BLaER1 treated with 17β-estradiol and CSF1 and Interleukin-3, amounts not matched to agents 10 nM and 100 nM (cell line): ENCODE measurements around the gene USP32.
A peak's percentile ranks its signal among the peaks of the same experiment; 100 is the strongest.

ENCODE experiments used
- H3K27ac ChIP-seq, 11 experiments: shearing (Covaris generic); formaldehyde crosslinking; 2 replicates each; pipeline ENCODE4 v1.8.1; 2022
- H3K27me3 ChIP-seq, 11 experiments: shearing (Covaris generic); formaldehyde crosslinking; 2 replicates each; pipeline ENCODE4 v1.8.1; 2022
- H3K36me3 ChIP-seq, 11 experiments: shearing (Covaris generic); formaldehyde crosslinking; 2 replicates each; pipeline ENCODE4 v1.8.1; 2022
- H3K4me1 ChIP-seq, 10 experiments: shearing (Covaris generic); formaldehyde crosslinking; 2 replicates each; pipeline ENCODE4 v1.8.1; 2022
- H3K4me2 ChIP-seq, 11 experiments: shearing (Covaris generic); formaldehyde crosslinking; 2 replicates each; pipeline ENCODE4 v1.8.1; 2022
- H3K4me3 ChIP-seq, 10 experiments: shearing (Covaris generic); formaldehyde crosslinking; 2 replicates each; pipeline ENCODE4 v1.8.1; 2022
- H3K9ac ChIP-seq, 11 experiments: shearing (Covaris generic); formaldehyde crosslinking; 2 replicates each; pipeline ENCODE4 v1.8.1; 2022
- H3K9me3 ChIP-seq, 11 experiments: shearing (Covaris generic); formaldehyde crosslinking; replicated peaks in 1 of 11; 2 replicates each; pipeline ENCODE4 v1.8.1; 2022
- H4K20me1 ChIP-seq, 11 experiments: shearing (Covaris generic); formaldehyde crosslinking; 2 replicates each; pipeline ENCODE4 v1.8.1; 2022
- Cebpa-rat ChIP-seq, 11 experiments: shearing (Covaris generic); IDR thresholded peaks; 2 replicates each; pipeline ENCODE4 v1.8.1; 2022

USP32 gene

DNA sequence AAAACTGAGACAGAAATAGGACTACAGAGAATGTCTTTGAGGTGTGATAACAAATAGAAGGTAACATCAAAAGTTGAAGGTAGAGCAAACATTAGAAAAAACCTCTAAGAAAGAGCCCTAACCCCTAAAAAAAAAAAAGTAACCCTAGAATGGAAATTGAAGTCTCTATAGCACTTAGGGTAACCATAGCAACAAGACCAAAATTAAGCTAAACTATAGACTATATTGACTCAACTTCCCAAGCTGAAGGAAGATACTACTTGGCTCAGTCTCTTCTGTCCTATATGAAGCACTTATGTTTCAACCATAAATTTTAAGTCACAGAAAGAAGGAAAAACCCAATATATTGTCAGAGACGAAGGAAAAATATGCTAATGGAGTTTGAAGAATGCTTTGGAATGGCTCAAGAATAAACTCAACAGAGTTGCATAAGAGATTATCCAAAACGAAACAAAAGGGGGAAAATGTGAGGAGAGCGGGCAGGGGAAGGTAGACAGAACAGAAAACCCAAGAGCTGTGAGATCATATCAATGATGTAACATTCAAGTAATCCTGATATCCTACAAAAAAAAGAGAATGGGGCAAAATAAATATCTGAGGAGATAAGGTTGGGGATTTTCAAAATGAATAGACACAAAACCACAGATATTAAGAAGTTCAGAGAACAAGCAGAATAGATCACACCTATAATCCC lies 88.4 kb downstream of the USP32 start:
- Histone ChIP-seq H3K4me1 (peaks cover 4 to 52% (median 14%) of the 10 kb centered on the region in 10 experiments; a peak in 16 of 20 replicates), H3K4me2 (no peak overlapping the region; a peak in 2 of 22 replicates), H3K9me3 (no peaks in the 10 kb centered on the region), H3K27ac (no peak overlapping the region), H3K9ac (no peak overlapping the region), H4K20me1 (peaks cover 0 to 100% (median 35%) of the 10 kb centered on the region in 11 experiments; a peak in 14 of 22 replicates), H3K4me3 (no peak overlapping the region), H3K27me3 (no peaks in the 10 kb centered on the region), H3K36me3 (peaks cover 20 to 51% (median 39%) of the 10 kb centered on the region in 11 experiments)
- TF ChIP-seq Cebpa-rat (IDR thresholded peaks at IDR 0.05) = no peak

DNA sequence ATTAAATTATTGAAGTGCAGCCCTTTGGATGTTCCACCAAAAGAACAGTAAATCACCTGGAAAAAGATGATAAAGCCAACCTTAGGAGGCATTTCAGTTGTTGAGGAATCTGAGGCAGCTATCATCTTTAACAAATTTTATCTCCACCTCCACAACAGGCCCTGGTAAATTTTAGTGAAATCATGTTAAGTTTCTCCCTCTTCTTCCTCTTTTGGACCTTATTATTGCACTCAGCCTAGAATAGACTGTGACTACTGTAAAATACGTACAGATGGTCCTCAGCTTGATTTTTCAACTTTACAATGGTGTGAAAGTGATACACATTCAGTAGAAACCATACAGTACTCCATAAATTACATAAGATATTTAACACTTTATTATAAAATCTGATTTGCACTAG lies 90.3 kb downstream of the USP32 start:
- peaks cover 0 to 100% (median 23%) of the 10 kb centered on the region in 11 experiments; a peak in 14 of 22 replicates for H4K20me1 ChIP-seq
- H3K27me3 ChIP-seq = no peaks in the 10 kb centered on the region
- TF ChIP-seq Cebpa-rat (IDR thresholded peaks at IDR 0.05) = no peak
- no peak overlapping the region for H3K27ac ChIP-seq
- H3K9me3 ChIP-seq = no peaks in the 10 kb centered on the region
- H3K9ac ChIP-seq = no peak overlapping the region
- H3K4me3 ChIP-seq = no peak overlapping the region
- H3K4me2 ChIP-seq = peak overlapping the region in 2 of 11 experiments; percentile 44 to 55; a peak in 3 of 22 replicates
- H3K4me1 ChIP-seq = peaks cover 4 to 52% (median 14%) of the 10 kb centered on the region in 10 experiments; a peak in 16 of 20 replicates
- peaks cover 15 to 53% (median 37%) of the 10 kb centered on the region in 11 experiments; a peak in 18 of 22 replicates for H3K36me3 ChIP-seq

DNA sequence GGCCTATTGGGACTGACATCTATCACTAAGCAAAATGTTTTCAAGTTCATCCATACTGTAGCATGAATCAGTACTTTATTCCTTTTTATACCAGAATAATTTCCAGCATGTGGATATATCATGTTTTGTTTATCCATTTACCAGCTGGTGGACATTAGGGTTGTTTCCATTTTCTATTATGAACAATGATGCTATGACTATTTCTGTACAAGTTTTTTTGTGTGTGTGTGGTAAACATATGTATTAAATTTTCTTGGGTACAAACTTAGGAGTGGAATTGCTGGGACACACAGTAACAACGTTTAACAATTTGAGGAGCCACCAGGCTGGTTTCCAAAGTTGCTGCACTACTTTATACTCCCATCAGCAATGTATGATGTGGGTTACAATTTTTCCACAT lies 91.0 kb downstream of the USP32 start:
- no peak overlapping the region for H3K27ac ChIP-seq
- no peak overlapping the region for H3K9ac ChIP-seq
- H3K4me1 ChIP-seq = peaks cover 4 to 46% (median 12%) of the 10 kb centered on the region in 10 experiments; a peak in 16 of 20 replicates
- peaks cover 0 to 100% (median 23%) of the 10 kb centered on the region in 11 experiments; a peak in 14 of 22 replicates for H4K20me1 ChIP-seq
- no peaks in the 10 kb centered on the region for H3K27me3 ChIP-seq
- no peaks in the 10 kb centered on the region for H3K9me3 ChIP-seq
- no peak for TF ChIP-seq Cebpa-rat (IDR thresholded peaks at IDR 0.05)
- no peak overlapping the region for H3K4me2 ChIP-seq
- no peak overlapping the region for H3K4me3 ChIP-seq
- H3K36me3 ChIP-seq = peaks cover 15 to 60% (median 37%) of the 10 kb centered on the region in 11 experiments; a peak in 18 of 22 replicates

DNA sequence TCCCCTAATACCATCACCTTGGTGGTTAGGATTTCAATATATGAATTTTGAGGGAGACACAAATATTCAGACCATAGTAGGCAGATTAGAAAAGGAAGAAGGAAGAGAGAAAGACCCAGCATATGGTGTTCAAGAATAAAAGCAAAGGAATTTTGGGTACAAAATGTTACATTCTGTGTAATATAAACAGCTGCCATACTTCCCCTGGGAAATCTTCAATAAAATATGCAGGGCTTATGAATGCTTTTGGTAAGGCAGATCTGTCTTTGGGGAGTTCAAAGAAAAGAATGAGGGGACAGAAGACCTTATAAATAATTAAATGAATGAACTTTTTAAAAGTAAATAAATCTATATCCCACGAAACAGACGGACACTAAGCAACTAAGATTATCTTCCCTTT lies 91.9 kb downstream of the USP32 start:
- no peak overlapping the region for H3K4me3 ChIP-seq
- no peaks in the 10 kb centered on the region for H3K9me3 ChIP-seq
- TF ChIP-seq Cebpa-rat (IDR thresholded peaks at IDR 0.05) = no peak
- H3K4me2 ChIP-seq = no peak overlapping the region
- H3K4me1 ChIP-seq = peaks cover under 1 to 36% (median 4%) of the 10 kb centered on the region in 10 experiments; a peak in 12 of 20 replicates
- H3K36me3 ChIP-seq = peaks cover 15 to 67% (median 41%) of the 10 kb centered on the region in 11 experiments; a peak in 18 of 22 replicates
- no peaks in the 10 kb centered on the region for H3K27me3 ChIP-seq
- no peak overlapping the region for H3K27ac ChIP-seq
- H3K9ac ChIP-seq = no peak overlapping the region
- peaks cover 0 to 100% (median 23%) of the 10 kb centered on the region in 11 experiments; a peak in 14 of 22 replicates for H4K20me1 ChIP-seq

DNA sequence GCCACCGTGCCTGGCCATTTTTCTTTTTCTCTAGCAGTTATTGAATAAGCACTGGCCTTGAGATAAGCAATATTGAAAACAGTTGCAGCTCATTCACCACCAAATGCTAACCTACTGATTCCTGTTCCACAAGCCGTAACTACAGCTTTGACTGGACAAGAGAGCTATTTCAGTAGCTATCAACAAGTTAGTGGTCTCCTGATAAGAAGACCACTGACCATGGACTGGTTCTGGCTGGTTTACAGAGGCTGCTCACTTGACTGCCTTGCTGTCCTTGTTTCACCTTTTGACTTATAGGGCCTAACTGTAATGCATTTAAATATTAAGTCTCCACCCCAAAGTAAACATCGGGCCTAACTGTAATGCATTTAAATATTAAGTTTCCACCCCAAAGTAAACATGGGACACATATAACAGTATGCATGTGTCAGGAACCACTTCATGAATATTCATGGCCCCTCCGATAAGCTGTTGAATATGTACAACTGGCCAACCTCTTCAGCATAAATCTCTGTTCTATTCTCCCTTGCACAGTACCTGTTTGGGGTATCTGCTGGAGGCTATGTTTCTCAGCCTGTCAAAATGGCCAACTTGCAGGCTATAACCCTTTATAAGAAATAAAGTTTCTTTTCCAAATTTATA lies 94.1 kb downstream of the USP32 start:
- no peak for TF ChIP-seq Cebpa-rat (IDR thresholded peaks at IDR 0.05)
- H3K9ac ChIP-seq = no peak overlapping the region
- no peaks in the 10 kb centered on the region for H3K9me3 ChIP-seq
- H4K20me1 ChIP-seq = peaks cover 0 to 100% (median 18%) of the 10 kb centered on the region in 11 experiments; a peak in 14 of 22 replicates
- no peak overlapping the region for H3K4me2 ChIP-seq
- H3K36me3 ChIP-seq = peaks cover 20 to 88% (median 62%) of the 10 kb centered on the region in 11 experiments; a peak in 20 of 22 replicates
- H3K27me3 ChIP-seq = no peaks in the 10 kb centered on the region
- H3K4me3 ChIP-seq = no peak overlapping the region
- H3K4me1 ChIP-seq = peaks cover 0 to 16% (median 0%) of the 10 kb centered on the region in 10 experiments; a peak in 7 of 20 replicates
- no peak overlapping the region for H3K27ac ChIP-seq

DNA sequence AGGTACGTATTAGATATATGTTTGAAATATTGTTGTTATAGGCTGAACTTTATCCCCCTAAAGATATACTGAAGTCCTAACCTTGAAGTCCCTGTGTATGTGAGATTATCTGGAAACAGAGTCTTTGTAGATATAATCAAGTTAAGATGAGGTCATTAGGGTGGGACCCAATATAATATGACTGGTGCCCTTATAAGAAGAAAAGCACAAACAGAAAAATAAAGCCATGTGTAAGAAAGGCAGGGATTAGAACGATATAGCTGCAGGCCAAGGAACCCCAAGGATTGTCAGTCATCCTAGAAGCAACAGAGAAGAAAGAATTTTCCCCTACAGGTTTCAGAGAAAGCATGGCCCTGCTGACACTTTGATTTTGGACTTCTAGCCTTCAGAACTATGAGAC lies 95.8 kb downstream of the USP32 start:
- H3K4me1 ChIP-seq = peaks cover 0 to 19% (median 0%) of the 10 kb centered on the region in 10 experiments; a peak in 6 of 20 replicates
- no peak overlapping the region for H3K4me2 ChIP-seq
- peaks cover 0 to 100% (median 13%) of the 10 kb centered on the region in 11 experiments; a peak in 12 of 22 replicates for H4K20me1 ChIP-seq
- no peak for TF ChIP-seq Cebpa-rat (IDR thresholded peaks at IDR 0.05)
- no peak overlapping the region for H3K4me3 ChIP-seq
- H3K9ac ChIP-seq = no peak overlapping the region
- H3K27me3 ChIP-seq = no peaks in the 10 kb centered on the region
- H3K36me3 ChIP-seq = peaks cover 16 to 96% (median 70%) of the 10 kb centered on the region in 11 experiments; a peak in 20 of 22 replicates
- H3K27ac ChIP-seq = no peak overlapping the region
- no peaks in the 10 kb centered on the region for H3K9me3 ChIP-seq

DNA sequence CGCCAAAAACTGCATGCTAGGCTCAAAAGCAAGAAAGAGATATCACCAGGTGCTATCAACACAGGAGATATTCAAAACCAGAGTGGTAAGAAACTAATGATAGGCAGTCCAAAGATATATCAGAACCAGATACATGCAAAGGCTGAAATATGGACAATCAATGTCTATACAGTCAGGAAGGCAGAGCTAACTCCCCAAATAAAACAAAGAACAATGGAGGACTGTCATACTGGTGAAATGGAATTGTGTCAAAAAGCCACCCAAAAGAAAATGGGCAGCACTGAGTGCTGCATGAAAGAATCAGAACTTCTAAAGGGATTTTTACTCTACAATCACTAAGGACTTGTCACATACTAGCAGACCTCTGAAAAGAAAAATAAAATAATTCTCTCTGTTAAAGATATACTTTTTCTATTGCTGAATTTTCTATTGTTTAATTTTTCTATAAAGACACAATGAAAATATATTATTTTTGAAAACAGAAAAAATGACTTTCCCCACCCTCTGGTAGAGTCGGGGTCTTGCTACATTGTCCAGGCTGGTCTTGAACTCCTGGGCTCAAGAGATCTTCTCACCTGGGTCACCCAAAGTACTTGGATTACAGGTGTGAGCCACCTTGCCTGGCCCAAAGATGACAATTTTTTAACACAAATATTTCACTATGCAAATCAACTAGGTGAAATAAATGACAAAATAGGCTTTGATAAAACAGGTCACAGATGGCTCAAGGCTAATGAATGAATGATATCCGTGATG lies 98.2 kb downstream of the USP32 start:
- H3K36me3 ChIP-seq = peaks cover 16 to 96% (median 72%) of the 10 kb centered on the region in 11 experiments; a peak in 21 of 22 replicates
- TF ChIP-seq Cebpa-rat (IDR thresholded peaks at IDR 0.05) = no peak
- H3K9ac ChIP-seq = no peak overlapping the region
- H3K9me3 ChIP-seq = no peaks in the 10 kb centered on the region
- H3K4me1 ChIP-seq = peaks cover 0 to 19% (median 0%) of the 10 kb centered on the region in 10 experiments; a peak in 6 of 20 replicates
- H4K20me1 ChIP-seq = peaks cover 0 to 99% (median 9%) of the 10 kb centered on the region in 11 experiments; a peak in 12 of 22 replicates
- no peak overlapping the region for H3K27ac ChIP-seq
- no peak overlapping the region for H3K4me3 ChIP-seq
- no peaks in the 10 kb centered on the region for H3K27me3 ChIP-seq
- no peak overlapping the region for H3K4me2 ChIP-seq

DNA sequence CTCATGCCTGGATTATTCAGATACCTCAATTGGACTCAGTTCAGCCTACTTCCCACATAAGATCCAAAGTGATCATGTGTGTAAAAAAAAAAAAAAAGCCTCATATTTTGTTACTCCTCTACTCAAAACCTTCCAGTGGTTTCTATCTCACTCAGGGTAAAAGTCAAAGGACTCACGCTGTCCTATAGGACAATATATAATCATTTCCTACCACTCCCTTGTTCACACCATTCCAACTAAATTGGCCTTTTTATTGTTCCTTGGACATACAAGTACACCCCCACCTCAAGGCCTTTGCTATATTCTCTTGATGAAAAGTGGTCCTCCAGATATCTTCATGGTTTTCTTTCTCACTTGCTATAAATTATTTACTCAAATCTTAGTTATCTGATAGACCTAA lies 99.2 kb downstream of the USP32 start:
- H3K27me3 ChIP-seq = no peaks in the 10 kb centered on the region
- no peak for TF ChIP-seq Cebpa-rat (IDR thresholded peaks at IDR 0.05)
- peaks cover 0 to 19% (median 0%) of the 10 kb centered on the region in 10 experiments; a peak in 6 of 20 replicates for H3K4me1 ChIP-seq
- no peak overlapping the region for H3K27ac ChIP-seq
- H3K9ac ChIP-seq = no peak overlapping the region
- H3K4me3 ChIP-seq = no peak overlapping the region
- peaks cover 18 to 96% (median 76%) of the 10 kb centered on the region in 11 experiments for H3K36me3 ChIP-seq
- peaks cover 0 to 97% (median 9%) of the 10 kb centered on the region in 11 experiments; a peak in 11 of 22 replicates for H4K20me1 ChIP-seq
- no peak overlapping the region for H3K4me2 ChIP-seq
- H3K9me3 ChIP-seq = no peaks in the 10 kb centered on the region
